ENCODE measurements around the gene COL18A1. TPM values are rescaled to one million over a fixed set of nuclear protein-coding genes. Genes with fewer than 3 reads are reported as not detected.

COL18A1 gene
- polyA plus RNA-seq, 1 of the 3 experiments (the other 2 are of a cell fraction) = 118 TPM

DNA sequence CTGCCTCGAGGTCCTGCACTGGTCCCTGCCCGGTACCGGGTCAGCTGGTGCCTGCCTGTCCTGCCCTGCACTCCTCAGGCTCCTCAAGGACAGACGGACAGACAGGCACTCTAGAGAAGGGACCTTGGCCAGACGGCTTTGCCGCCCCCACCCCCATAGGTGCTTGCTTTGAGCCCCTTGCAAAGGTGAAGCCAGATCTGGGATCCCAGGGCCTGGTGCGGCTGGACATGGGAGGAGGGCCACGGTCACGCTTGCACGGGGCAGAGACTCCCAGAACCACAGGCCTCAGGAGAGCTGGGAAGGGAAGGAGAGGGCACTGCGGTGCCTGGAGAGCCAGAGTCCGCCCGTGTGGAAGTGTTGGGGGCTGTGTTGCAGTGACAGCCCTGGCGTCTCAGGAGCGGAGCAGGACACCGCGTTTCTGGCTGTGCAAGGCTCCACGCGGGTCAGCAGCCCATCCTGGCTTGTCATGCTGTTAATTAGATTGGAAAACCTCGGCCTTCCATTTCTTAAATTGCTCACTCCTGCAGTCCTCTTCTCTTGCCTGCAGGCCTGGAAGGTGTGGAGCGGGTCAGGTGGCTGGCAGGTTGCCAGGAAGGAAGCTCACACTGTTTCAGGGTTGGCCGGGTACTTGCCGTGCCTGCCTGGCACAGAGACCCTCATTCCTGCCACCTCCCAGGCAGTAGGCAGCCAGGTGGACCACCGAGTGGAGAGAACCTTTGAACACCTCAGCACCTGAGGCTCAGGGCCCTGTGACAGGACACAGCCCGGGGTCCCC is 16.3 kb downstream of the COL18A1 start:
- WGBS (ENCODE audit: low lambda C conversion rate) = 82% methylated on average over 19 of the region's 25 CpGs
- Histone ChIP-seq H3K9ac (no peak overlapping the region), H2AFZ (ENCODE audit: low read depth) (no peak overlapping the region), H3K4me3 (ENCODE audit: low read depth in 2 of 2, low read length in 1 of 2) (no peak overlapping the region), H3K9me2 (no peaks in the 10 kb centered on the region), H4K20me1 (ENCODE audit: insufficient read depth) (peaks cover 96% of the 10 kb centered on the region), H3F3A (replicated peaks; ENCODE audit: insufficient read depth) (no peaks in the 10 kb centered on the region), H3K4me2 (no peak overlapping the region), H3K27me3 (ENCODE audit: insufficient read depth) (no peaks in the 10 kb centered on the region), H3K36me3 (replicated peaks in 1 of 2; ENCODE audit: control insufficient read depth in 1 of 2, insufficient read depth in 2 of 2, low read length in 1 of 2) (no peaks in the 10 kb centered on the region), H3K27ac (ENCODE audit: low read depth in 2 of 2, low read length in 1 of 2) (no peak overlapping the region; a peak in 1 of 4 replicates), H3K79me2 (ENCODE audit: insufficient read depth) (peaks cover 92% of the 10 kb centered on the region), H3K4me1 (ENCODE audit: control insufficient read depth in 1 of 2, insufficient read depth in 2 of 2, low read depth in 1 of 2, low read length in 1 of 2) (peaks cover 0 to 21% of the 10 kb centered on the region in 2 experiments; a peak in 2 of 4 replicates), H3K9me3 (no peaks in the 10 kb centered on the region)
- peak; percentile 52 for DNase-seq
- CTCF ChIA-PET = interaction anchor here (1.0 to 1.1 kb wide), 4 partner anchors 112 to 400 kb away, joined by 3 to 5 read pairs (median 4); no protein-coding TSS in a partner anchor
- POLR2A ChIA-PET = no interaction called here
- TF ChIP-seq TAF1 (IDR thresholded peaks at IDR 0.05; ENCODE audit: borderline replicate concordance, low read depth, low read length) (no peak), MEF2A (IDR thresholded peaks at IDR 0.05; ENCODE audit: borderline replicate concordance, low read depth) (no peak), GATA2 (CRISPR knock-in tag; IDR thresholded peaks at IDR 0.05) (no peak), CTCF (IDR thresholded peaks at IDR 0.05) (no peak), RXRA (IDR thresholded peaks at IDR 0.05; ENCODE audit: borderline replicate concordance, low read depth) (no peak), SMC3 (IDR thresholded peaks at IDR 0.05; ENCODE audit: low read depth, low read length) (no peak), FOSL2 (IDR thresholded peaks at IDR 0.05; ENCODE audit: borderline replicate concordance, low read depth) (no peak)

DNA sequence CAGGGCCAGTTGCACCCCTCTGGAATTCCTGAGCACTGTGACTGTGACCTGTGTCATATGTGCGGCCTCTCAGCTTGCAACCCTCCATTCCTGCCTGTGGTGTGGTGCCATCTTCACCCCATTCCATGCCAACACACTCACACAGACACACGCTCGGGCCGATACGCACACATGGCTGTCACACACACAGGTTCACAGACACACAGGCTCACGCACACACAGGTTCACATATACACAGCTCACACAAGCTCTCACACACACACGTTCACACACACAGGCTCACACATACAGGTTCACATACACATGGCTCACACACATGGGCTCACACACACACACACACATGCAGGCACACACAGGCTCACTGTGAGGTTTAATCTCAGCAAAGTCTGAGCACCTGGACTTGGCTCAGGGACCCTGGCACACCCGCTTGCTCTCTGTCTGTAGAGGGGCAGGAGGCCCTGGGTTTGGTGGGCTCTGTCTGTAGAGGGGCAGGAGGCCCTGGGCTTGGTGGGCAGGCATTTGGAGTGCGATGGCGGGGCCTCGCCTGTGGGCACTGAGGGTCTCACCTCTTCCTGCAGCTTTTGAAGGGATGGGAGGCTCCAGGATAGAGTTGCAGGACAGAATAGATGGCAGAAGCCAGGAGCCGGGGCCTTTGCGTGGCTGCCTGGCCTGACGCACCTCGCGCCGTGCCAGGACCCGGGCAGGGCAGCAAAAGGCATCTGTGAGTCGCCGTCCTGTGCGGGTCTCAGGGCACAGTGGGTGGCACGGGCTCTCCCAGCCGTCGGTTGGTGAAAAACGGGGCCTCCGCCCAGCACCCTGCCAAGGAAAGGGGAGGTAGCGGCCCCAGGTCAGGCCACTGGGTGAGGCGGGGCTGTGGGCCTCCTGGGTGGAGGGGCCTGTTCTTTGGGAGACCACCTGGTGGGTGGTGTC is 17.1 kb downstream of the COL18A1 start:
- DNase-seq = no peak
- H3F3A ChIP-seq (replicated peaks; ENCODE audit: insufficient read depth) = no peaks in the 10 kb centered on the region
- ChIA-PET POLR2A (no interaction called here), CTCF (interaction anchor here (1.1 to 2.7 kb wide), 4 partner anchors 56 to 130 kb away, joined by 4 to 9 read pairs (median 6); no protein-coding TSS in a partner anchor)
- no peak overlapping the region for H2AFZ ChIP-seq (ENCODE audit: low read depth)
- no peaks in the 10 kb centered on the region for H3K27me3 ChIP-seq (ENCODE audit: insufficient read depth)
- H3K36me3 ChIP-seq (replicated peaks in 1 of 2; ENCODE audit: control insufficient read depth in 1 of 2, insufficient read depth in 2 of 2, low read length in 1 of 2) = no peaks in the 10 kb centered on the region
- no peak overlapping the region for H3K9ac ChIP-seq
- TF ChIP-seq POLR2AphosphoS5 (IDR thresholded peaks at IDR 0.05; ENCODE audit: low read depth, low read length) = no peak
- peaks cover under 1 to 21% of the 10 kb centered on the region in 2 experiments; a peak in 2 of 4 replicates for H3K4me1 ChIP-seq (ENCODE audit: control insufficient read depth in 1 of 2, insufficient read depth in 2 of 2, low read depth in 1 of 2, low read length in 1 of 2)
- no peaks in the 10 kb centered on the region for H3K9me3 ChIP-seq
- no peak overlapping the region for H3K4me3 ChIP-seq (ENCODE audit: low read depth in 2 of 2, low read length in 1 of 2)
- peaks cover 91% of the 10 kb centered on the region for H3K79me2 ChIP-seq (ENCODE audit: insufficient read depth)
- H3K27ac ChIP-seq (ENCODE audit: low read depth in 2 of 2, low read length in 1 of 2) = no peak overlapping the region
- H3K4me2 ChIP-seq = no peak overlapping the region
- 87% methylated on average over 7 of the region's 28 CpGs for WGBS (ENCODE audit: low lambda C conversion rate)
- no peaks in the 10 kb centered on the region for H3K9me2 ChIP-seq
- H4K20me1 ChIP-seq (ENCODE audit: insufficient read depth) = peaks cover 96% of the 10 kb centered on the region
